Fibroblast of skin of right quadriceps (primary cell): ENCODE measurements around the gene SLC46A3.
"Not testable (repeated sequence)": the region's sequence is repeated elsewhere in the genome, so short reads cannot be mapped to it uniquely, and the experiment has no call there.

Experiments used
- DNase-seq: peaks from one replicate; pipeline ENCODE4 v3.0.0-alpha.2; 2013

SLC46A3 gene, protein sequence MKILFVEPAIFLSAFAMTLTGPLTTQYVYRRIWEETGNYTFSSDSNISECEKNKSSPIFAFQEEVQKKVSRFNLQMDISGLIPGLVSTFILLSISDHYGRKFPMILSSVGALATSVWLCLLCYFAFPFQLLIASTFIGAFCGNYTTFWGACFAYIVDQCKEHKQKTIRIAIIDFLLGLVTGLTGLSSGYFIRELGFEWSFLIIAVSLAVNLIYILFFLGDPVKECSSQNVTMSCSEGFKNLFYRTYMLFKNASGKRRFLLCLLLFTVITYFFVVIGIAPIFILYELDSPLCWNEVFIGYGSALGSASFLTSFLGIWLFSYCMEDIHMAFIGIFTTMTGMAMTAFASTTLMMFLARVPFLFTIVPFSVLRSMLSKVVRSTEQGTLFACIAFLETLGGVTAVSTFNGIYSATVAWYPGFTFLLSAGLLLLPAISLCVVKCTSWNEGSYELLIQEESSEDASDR

DNA sequence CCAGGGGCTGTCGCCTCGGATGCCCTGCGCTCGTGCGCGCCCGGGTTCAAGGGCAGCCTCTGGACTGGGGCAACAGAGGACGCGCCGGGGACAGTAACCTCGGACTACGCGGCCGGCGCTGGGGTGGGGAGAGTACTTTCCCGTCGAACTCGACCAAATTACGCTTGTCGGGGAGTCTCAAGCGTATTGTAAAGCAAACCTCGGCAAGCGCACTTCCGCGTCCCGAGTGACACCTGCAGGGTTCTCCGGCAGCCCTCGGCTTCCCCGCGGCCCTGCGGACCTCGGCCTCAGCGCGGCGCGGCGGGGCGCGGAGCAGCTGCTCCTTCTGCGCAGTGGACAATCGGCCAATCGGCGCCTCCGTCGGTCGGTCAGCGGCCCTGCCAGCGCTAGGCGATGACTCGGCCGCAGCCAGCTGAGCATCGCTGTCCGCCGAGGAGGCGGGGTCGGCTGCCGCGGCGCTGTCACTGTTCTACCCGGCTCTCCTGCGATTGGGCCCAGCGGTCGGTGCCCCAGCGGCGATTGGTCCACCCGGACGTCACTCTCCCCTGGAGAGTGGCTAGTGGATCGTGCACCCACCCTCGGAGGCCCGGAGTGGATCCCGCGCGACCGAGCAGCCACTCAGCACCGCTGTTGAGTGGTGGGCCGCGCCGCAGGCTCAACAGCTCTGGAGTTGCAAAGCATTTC is at the start of gene SLC46A3:
Gene SLC46A3 (minus strand): TSS at position 428 of the 684 bp plus-strand sequence. CDS start 972 bp downstream, outside the sequence.
- peak; percentile 96 for DNase-seq

DNA sequence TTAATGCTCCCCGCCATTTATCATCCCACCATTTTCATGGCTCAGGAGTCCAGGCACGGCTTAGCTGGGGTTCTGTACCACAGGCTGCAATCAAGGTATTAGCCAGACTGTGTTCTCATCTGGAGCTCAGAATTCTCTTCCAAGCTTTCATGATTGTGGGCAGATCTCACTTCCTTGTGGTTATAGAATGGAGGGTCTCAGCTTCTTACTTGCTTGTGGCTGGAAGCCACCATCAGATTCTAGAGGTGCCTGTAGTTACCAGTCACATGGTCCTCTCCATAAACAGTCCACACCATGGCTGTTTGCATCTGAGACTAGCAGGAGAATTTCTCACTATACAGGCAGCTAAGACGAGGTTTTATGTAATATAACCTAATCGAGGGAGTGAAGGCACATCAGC is 45.1 kb upstream of the SLC46A3 start:
- DNase-seq: no peak

DNA sequence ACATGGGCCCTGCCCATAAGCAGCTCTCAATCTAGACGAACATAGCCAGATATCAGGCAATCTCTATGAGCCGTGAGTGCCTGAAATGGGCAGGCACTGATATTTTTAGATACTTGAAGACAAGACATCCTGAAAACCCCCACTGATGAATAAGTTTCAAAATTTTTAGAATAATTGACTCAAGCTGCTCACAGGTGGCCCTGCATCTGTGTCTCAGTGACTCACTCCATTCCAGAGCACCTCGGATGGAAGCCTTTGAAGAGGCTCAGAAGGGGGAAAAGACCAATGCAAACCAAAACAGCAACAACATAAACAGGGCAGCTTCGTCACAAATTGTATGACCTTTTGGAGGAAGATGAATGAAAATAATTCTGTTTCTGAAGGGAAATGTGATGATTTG is 42.8 kb upstream of the SLC46A3 start:
- peak; percentile 55 for DNase-seq

DNA sequence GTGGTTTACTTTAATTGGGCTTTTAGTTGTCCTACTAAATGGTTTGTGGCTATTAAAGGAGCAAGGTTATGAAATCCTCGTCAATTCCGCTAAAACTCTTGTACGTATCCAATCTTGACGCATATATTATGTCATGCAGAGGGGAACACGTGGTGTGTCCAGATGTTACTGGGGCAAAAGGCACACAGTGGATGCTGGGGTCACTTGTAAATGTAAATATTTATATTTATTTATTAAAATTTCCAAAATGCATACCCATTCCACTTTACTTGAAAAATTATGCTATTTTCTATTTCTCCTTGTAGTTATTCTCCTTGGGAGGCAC is 36.7 kb upstream of the SLC46A3 start:
- no peak for DNase-seq

- peak; percentile 38 for DNase-seq
Measured at GRCh38 chr13:28754698-28755545, 36.2 kb upstream of the SLC46A3 start.

DNA sequence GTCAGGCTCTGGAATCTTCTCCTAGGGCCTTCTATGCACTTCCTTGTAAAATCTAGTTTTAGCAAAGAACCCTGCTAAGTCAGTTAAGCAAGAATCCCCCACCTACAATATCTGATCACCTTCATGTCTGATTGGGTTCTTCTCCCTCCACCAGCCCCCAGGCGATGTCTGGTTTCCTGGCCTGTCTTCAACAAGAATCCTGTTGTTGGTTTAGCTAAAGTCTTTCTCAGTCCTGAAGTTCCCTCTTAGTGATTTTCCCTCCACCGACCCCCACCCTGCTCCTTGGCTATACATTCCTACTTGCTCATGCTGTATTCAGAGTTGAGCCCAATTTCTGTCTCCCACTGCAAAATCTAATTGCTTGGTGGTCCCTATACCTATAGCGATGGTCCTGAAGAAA is 35.2 kb upstream of the SLC46A3 start:
- DNase-seq: peak; percentile 27

DNA sequence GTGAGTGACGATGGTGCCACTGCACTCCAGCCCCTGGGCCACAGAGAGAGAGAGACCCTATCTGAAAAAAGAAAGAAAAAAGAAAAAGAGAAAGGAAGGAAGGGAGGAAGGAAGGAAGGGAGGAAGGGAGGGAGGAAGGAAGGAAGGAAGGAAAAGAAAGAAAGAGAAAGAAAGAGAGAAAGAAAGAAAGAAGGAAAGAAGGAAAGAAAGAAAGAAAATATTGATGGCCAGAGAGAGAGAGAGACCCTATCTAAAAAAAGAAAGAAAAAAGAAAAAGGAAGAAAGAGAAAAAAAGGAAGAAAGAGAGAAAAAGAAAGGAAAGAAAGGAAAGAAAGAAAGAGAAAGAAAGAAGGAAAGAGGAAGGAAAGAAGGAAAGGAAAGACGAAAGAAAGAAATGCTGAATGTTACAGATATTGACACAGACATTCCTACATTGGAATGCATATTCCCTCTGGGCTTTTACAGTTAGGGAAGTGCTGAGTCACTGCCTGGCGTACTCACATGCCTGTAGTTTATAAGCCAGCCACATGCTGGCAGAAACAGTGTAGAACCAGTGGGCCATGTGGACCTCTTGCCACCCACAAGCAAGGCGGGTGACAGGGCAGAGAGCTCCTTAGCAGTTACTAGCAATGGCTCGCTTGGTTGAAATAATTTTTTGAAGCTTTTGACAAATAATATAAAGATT is 34.6 kb upstream of the SLC46A3 start:
- peak; percentile 94 for DNase-seq

- no peak for DNase-seq
Measured at GRCh38 chr13:28751175-28751960, 32.6 kb upstream of the SLC46A3 start.

- DNase-seq: no peak
Measured at GRCh38 chr13:28750187-28751045, 31.6 kb upstream of the SLC46A3 start.

DNA sequence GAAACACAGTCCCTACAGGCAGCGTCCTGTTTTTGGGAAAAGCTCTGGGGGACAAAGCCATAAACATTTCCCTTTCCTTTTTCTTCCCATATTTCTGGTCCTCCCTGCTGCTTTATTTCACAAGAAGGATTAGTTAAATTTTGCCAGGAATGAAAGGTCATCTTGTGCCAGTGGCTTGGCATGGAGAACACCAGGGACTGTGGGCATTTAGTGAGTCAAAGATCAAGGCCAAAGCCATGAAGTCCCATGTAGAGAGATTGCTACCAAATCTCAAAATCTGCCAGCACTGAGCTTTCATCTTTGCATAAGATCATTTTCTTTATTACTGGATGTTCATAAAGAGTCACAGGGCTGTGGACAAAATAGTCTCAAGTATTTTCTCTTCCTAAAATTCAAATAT is 29.1 kb upstream of the SLC46A3 start:
- no peak for DNase-seq

DNA sequence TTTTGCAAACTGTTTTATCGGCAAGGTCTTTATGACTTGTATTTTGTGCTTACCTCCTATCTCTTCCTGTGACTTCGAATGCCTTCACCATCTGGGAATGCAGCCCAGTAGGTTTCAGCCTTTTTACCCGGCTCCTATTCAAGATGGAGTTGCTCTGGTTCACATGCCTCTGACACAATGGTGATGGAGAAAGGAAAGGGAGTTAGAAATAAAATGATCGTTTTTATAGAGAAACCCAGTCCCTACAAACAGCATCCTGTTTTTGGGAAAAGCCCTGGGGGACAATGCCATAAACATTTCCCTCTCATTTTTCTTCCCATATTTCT is 27.5 kb upstream of the SLC46A3 start:
- DNase-seq: no peak

DNA sequence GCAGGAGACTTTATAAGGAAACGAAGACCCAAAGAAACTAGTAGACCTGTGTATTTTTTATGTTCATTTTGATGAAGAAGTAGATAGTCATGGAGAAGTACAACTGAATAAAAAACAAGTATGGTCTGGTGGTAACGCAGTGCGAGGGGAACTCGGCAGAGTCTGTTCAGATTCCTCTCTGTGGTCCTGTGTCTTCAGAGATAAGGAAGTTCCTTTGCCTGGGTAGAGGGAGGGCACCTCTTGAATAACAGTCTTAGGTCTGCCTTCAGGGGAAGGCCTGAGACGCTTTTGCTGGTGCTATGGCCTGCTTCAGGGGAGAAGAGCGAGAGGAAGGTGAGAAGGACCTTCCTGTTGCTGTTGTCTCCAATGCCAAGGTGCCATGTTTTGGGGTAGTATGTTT is 25.9 kb upstream of the SLC46A3 start:
- DNase-seq: no peak

- peak; percentile 59 for DNase-seq
Measured at GRCh38 chr13:28744091-28744536, 25.3 kb upstream of the SLC46A3 start.

DNA sequence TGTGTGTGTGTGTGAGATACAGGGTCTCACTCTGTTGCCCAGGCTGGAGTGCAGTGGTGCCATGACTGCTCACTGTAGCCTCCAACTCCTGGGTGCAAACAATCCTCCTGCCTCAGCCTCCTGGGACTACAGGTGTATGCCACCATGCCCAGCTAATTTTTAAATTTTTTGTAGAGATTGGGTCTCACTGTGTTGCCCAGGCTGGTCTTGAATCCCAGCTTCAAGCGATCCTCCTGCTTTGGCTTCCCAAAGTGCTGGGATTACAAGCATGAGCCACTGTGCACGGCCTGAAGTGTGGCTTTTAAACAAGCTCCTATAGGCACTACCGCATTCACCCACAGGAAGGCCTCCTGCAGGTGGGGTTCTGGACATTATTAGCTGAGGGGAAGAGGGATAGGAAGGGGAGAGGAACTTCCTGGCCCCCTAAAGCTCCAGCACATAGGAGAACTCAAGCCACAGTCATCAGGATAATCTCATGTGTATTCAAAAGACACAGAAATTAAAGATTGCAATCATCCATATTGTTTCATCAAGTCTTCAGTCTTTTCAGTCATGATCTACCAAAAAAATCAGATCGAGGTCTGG is 24.8 kb upstream of the SLC46A3 start:
- no peak for DNase-seq

DNA sequence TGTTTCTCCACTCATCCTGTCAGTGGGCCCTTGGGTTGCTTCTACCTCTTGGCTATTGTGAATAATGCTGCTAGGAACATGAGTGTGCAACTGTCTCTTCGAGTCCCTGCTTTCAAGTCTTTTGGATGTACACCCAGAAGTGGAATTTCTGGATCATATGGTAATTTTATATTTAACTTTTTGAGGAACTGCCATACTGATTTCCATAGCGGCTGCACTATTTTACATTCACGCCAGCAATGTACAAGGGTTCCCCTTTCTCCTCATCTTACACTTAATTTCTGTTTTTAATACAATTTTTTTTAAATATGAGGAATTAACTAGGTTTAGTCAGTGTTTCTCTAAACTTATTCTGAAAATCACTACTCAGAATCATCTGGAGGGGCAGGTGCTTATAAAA is 24.2 kb upstream of the SLC46A3 start:
- no peak for DNase-seq

DNA sequence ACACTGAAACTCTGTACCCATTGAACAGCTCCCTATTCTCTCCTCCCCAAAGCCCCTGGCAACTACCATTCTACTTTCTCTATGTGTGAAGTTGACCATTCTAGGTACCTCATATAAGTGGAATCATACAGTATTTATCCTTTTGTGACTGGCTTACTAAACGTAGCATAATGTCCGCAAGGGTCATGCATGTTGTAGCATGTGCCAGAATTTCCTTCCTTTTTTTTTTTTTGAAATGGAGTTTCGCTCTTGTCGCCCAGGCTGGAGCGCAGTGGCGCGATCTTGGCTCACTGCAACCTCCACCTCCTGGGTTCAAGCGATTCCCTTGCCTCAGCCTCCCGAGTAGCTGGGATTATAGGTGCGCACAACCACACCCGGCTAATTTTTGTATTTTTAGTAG is 23.7 kb upstream of the SLC46A3 start:
- not testable (repeated sequence) for DNase-seq

- no peak for DNase-seq
Measured at GRCh38 chr13:28741084-28741491, 22.3 kb upstream of the SLC46A3 start.

- no peak for DNase-seq
Measured at GRCh38 chr13:28739376-28739775, 20.6 kb upstream of the SLC46A3 start.

GRCh38 chr13:28735481-28736029 is 16.8 kb upstream of the SLC46A3 start:
- no peak for DNase-seq

DNA sequence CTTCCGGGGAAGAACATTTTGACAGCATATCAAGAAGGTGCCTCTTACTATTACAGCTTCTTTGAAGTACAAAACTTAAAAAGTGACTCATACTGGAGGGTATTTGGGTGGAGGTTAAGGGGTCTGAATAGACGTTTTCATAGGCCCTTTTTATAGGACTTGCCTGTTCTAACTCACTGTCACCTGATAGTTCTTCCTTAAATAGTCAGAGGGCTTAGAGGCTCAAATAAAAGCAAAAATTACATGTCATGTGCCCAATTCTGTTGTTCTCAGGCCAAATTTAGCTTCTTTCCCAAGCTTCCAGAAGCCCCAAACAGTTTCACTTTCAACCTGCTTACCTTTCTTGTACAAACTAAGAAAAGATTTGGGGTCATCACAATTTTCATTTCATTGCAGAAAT is 16.1 kb upstream of the SLC46A3 start:
- DNase-seq: no peak
